Activated T-cell treated with anti-CD3 and anti-CD28 coated beads for 4 hours (primary cell): ENCODE data around the gene DIS3L2.
"Not testable (repeated sequence)": the region's sequence is repeated elsewhere in the genome, so short reads cannot be mapped to it uniquely, and the experiment has no call there.

Experiments
- DNase-seq: peaks from one replicate; pipeline ENCODE4 v3.0.0-alpha.2; 2020

DIS3L2 gene

DNA sequence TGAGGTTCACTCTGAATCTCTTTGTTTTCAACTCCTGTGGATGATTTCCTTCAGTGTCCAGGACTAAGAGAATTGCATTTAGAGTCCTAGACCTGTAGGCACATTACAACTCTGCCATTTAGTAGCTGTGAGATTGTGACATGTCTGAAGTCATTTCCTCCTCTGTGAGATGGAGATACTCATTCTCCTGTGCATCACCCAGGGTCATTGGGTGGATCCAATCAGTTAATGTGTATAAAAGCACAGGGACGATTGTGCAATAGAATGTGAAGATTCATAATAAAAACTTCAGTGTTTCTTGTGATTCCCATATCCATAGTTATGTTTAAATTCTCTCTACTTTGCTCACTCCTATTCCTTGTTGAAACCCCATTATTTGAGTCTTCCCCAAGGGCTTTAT, 113.6 kb downstream of the DIS3L2 start:
- DNase-seq = no peak

DNA sequence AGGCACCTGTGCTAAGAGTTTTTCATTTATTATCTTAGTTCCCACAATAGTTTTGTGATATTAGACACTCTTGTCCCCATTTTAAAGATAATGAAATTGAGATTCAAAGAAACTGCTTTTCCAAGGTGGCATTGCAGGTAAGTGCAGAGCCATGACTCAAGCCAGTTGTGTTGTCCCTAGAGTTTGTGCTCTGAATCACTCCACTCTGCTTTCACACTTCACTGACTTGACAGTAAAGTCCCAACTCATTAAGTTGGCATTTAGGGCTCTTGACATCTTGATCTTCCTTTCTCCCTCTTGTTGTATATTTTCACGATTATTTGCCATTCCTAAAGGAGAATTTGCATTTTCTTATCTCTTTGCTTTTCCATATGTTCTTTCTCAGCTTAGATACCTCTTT, 114.3 kb downstream of the DIS3L2 start:
- no peak for DNase-seq

DNA sequence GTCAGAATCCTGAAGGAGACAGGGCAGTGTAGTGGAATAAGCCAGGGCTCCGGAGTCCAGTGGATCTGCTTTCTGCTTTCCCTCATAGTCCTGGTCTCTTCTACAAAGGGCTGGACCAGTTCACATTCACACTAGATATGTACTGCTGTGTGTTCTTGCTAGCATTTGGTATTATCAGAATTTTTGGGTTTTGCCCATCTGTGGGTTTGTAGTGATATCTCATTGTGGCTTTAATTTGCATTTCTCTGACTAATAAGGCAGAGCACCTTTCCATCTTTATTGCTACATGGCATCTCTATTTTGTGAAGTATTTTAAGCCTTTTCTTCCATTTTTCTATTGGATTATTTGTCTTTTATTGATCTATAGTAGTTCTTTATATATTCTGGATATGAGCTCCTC, 114.8 kb downstream of the DIS3L2 start:
- DNase-seq = no peak

DNA sequence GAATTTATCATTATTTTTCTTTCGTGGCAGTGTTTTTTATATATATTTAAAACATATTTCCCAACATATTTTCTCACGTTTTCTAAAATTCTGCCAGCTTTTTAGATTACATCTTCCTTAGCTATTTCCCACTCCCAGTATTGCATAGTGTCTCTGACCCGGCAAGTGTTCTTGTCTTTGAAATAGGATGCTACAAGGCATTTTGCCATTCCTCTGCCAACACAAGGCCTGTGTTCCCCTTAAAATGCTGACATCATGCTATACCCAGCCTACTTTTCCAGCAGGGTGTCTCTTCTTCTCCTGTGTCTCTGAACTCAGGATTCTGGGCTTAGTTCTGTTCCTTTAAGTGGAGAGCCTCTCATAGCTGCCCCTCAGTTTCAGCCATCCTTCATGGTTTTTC, 115.2 kb downstream of the DIS3L2 start:
- DNase-seq = no peak

DNA sequence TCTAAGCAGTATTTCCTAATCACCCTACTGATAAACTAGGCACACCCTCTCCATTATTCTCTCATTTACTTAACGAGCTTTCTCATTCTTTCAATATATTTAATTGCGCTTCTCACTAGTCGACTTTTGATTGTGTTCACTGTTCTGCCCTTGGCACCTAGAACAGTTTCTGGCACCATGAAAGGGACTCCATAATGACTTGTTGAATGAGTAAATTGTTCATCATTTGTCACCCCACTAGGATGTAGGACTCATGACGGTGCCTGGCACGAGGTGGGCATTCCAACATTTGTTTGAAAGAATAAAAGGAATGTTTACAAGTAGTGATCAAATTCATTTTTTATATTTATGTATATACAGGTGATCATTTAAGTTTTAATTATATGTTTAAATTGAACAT, 123.7 kb downstream of the DIS3L2 start:
- no peak for DNase-seq

DNA sequence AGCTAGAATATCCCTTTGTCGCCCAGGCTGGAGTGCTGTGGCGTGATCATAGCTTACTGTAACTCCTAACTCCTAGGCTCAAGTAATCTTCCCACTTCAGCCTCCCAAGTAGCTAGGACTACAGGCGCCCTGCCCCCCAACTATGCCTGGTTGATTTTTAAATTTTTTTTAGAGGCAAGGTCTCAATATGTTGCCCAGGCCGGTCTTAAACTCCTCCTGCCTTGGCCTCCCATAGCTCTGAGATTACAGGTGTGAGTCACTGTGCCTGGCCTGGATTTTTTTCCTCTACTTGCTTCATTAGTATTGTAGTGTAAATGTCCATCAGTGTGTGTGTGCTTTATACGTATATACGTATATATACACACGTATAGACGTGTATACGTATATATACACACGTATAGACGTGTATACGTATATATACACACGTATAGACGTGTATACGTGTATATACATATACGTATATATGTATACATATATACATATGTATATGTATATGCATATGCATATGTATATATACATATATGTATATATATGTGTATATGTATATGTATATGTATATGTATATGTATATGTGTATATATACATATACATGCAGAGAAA, 124.4 kb downstream of the DIS3L2 start:
- DNase-seq = no peak

DNA sequence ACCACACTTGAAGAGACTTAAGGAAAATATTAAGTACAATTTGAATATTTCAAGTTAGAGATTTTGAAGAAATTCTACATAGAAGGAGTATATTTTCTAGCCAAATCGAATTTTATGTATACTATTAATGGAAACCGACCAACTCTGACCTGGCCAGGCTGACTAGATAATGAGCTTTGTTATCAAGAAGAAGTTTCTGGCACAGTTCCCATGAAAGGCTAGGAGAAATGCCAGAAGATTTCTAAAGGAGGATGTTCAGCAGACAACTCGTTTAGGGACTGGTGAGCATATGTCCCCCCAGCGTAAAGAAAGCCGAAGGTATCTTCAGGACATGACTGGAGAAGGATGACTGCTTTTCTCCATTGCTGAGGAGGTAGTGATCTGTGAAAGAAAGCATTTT, 127.3 kb downstream of the DIS3L2 start:
- no peak for DNase-seq

DNA sequence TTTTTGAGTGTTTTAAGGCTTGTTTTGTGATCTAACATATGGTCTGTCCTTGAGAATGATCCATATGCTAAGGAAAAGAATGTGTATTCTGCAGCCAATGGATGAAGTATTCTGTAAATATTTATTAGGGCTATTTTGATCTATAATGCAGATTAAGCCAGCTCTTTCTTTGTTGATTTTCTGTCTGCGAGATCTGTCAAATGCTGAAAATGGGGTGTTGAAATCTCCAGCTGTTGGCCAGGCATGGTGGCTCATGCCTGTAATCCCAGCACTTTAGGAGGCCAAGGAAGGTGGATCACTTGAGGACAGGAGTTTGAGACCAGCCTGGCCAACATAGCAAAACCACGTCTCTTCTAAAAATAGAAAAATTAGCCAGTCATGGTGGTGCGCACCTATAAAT, 132.7 kb downstream of the DIS3L2 start:
- no peak for DNase-seq

DNA sequence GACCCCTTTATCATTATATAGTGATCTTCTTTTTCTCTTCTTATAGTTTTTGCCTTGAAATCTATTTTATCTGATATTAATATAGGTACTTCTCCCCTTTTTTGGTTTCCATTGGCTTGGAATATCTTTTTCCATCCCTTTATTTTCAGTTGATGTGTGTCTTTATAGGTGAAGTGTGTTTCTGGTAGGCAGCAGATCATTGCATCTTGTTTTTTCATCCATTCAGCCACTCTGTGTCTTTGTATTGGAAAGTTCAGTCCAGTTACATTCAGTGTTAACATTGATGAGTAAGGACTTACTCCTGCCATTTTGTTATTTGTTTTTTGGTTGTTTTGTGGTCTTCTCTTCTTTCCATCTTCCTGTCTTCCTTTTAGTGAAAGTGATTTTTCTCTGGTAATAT, 133.4 kb downstream of the DIS3L2 start:
- DNase-seq = no peak

DNA sequence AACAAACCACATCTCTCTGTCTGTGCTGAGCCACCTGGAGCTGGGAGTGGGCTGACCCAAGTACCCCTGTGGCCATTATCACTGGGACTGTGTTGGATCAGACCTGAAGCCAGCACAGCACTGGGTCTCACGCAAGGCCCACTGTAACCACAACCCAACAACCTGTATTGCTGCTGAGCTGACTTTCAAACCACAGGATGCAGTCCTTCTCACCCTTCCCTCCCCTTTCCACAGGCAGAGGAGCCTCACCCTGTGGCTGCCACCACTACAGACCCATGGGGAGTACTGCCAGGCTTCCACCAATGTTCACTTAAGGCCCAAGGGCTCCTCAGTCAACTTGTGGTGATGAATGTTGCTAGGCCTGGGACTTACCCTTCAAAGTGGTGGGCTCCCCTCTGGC, 135.7 kb downstream of the DIS3L2 start:
- DNase-seq = no peak

DNA sequence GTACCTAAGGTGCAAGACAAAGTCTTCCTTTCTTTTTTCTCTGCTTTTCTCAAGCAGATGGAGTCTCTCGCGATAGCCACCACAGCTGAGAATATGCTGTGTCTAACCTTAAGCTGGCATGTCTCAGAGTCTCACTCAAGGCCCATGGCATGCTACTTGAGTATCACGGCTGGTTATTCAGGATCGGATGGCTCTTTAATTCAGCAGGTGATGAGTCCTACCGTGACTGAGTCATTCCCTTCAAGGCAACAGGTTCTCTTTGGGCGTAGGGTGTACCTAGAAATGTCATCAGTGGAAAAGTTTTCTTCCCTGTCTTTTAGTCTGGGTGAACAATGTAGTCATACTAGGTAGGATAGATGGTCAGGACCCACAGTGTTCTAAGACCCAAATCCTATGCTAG, 136.2 kb downstream of the DIS3L2 start:
- DNase-seq = no peak

DNA sequence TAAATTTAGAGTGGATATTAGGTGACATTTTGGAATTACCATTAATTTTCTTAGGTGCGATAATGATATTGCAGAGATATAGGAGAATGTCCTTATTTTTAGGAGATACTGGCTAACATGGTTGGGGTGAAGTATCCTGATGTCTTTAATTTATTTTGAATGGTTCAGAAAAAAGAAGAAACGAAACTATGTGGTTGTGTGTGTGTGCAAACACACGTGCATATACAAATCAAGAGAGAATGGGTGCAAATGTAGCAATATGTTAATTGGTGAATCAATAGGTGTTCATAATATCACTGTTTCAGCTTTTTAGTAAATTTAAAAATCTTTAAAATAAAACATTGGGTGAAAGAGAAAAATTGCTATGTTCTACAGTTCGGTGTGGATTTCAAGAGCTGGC, 140.9 kb downstream of the DIS3L2 start:
- DNase-seq = no peak

DNA sequence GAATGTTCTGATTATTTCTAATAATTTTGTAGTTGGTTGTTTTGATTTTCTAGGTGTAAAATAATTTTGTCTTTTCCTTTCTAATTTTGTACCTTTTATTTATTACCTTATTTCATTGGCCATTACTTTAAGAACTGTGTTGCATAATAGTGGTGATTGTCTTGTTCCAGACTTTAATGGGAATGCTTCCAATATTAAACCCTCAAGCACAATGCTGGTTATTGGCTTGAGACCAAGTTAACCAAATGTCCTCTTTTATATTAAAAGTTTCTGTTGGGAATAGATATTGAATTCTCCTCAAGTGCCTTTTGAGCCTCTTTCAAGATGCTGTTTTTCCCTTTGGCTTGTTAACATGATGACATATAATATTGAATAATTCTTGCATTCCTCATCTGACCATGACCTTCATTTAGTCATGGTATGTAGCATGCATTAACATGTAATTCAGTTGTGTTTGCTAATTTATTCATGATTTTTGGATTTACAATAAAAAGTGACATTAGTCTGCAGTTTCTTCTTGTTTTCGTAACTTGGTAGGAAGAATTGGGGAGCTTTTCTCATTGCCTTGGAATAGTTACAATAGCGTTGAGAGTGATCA, 141.7 kb downstream of the DIS3L2 start:
- no peak for DNase-seq

DNA sequence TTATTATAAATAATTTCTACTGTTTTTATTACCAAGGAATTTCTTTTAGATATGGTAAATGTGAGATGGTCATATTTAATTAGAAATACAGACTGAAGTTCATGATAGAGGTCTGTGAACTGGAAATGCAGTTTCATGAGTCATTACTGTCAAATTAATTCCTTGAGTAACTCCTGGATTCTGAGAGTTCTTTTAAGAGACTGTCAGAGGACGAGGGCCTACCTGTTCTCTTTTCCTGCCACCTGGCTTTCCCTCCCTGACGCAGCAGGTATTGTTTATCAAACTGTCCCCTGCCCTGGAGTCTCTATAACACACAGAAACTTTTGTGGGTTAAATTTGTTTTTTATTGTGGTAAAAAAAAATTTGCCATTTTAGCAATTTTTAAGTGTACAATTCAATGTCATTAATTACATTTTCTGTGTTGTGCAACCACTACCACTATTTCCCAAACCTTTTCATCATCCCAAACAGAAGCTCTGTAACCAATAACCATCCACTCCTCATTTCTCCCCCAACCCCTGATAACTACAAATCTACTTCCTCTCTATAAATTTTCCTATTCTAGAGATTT, 142.6 kb downstream of the DIS3L2 start:
- no peak for DNase-seq

DNA sequence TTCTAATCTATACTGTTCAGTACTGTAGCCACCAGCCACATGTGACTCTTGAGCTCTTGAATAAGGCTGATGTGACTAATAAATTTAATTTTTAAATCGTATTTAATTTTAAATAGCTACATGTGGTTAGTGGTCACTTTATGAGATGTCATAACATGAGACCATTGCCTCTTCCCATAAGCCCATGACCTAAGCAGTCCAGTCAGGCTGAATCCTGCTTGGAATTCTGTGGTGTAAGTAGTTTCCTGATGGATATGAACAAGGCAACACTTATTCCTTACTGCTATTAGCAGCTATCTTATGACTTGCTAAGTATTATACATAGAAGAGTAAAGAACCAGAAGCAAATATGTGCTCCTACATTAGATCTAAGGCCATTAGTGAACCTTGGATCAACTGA, 150.0 kb downstream of the DIS3L2 start:
- no peak for DNase-seq

DNA sequence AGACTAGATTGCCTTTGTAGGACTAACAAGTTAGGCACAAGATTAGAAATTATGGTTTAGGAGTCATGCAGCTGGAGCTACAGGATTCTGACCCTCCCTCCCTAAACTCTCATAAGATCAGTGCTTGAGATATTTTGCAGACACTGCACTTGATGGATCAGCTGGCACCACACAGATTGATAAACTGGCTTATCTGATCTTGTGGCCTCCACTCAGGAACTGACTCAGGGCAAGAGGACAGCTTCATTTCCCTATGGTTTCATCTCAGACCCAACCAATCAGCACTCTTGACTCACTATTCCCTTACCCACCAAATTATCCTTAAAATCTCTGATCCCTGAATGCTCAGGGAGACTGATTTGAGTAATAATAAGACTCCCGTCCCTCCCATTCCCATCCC, 152.3 kb downstream of the DIS3L2 start:
- DNase-seq = no peak

DNA sequence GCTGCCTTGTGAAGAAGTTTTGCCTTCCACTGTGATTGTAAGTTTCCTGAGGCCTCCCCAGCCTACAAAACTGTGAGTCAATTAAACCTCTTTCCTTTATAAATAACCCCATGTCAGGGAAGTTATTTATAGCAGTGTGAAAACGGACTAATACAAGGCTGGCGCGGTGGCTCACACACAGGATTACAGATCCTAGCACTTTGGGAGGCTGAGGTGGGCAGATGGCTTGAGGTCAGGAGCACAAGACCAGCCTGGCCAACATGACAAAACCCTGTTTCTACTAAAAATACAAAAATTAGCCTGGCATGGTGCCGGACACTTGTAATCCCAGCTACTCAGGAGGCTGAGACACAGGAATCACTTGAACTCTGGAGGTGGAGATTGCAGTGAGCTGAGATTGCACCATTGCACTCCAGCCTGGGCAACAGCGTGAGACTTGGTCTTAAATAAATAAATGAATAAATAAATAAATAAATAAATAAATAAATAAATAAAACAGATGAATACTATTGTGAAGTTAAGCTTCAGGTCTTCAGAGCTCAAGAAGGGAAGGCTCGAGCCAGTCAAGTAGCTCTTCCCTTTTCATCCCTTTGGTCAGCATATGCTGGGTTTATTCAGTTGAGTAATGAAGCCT, 154.3 kb downstream of the DIS3L2 start:
- DNase-seq = not testable (repeated sequence)

DNA sequence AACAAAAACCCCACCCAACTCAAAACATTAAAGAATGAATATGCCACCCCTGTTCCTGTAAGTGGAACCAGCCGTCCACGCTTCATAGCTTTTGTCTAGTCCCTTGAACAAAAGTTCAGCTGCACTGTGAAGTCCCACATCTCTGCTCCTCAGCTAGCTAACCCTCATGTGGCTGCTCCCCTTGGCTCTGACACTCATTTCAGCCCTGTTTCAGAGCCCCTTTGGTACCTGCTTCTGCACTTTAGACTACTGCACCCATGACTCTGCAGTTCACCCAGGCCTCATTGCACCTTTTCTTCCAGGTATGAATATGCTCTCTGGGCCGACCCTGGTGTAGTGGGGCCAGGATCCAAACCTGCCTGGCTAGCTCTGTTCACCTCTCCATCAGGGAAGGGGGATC, 155.3 kb downstream of the DIS3L2 start:
- DNase-seq = no peak

DNA sequence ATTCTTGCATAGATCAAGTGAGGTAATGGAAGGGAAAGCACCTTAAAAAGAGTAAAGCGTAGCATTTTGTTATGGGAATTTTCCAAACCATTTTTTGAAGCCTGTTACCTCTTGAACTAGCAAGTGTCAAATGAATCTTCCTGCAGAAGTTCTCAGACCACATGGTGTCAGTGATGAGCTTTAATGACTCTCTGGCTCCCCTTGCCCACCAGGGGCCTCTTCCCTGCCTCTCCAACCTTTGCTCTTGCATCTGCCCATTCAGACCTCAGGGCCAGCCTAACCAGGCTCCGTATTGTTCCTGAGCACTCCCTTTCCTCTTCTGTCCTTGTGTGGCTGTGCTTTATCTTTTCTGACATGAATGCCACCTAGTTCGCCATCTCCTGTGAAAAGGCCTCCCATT, 155.9 kb downstream of the DIS3L2 start:
- DNase-seq = no peak

DNA sequence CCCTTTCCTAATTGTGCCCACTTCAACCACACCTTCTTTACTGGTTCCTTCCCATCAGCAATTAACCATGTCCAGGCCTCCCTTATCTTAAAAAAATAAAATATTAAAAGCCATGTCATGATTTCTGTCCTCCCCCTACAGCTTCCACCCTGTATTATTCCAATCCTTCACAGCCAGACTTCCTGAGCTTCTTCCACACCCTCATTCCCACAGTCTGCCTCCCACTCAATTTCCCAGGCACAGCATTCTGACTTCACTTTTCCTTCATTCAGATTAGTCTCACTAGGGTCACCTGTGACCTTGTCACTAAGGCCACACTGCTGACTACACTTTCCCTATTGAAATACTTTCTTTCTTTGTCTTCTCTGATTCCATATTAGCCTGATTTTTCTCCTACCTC, 159.4 kb downstream of the DIS3L2 start:
- DNase-seq = no peak

DNA sequence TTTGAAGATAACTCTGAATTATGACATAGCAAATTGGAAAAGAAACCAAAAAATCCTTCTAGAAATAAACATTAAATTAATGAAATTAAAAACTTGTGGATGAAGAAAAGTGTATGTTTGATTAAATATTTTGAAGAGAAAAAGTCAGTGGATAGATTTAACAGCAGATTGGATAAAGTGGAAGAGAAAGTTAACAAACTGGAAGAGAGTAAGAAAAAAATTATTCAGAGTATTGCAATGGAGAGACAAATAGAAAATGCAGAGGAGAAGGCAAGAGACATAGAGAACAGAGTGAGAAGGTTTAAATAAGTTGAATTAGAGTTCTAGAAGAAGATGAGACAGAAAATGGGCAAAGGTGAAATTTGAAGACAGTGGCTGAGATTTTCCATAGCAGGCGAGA, 162.8 kb downstream of the DIS3L2 start:
- DNase-seq = no peak

DNA sequence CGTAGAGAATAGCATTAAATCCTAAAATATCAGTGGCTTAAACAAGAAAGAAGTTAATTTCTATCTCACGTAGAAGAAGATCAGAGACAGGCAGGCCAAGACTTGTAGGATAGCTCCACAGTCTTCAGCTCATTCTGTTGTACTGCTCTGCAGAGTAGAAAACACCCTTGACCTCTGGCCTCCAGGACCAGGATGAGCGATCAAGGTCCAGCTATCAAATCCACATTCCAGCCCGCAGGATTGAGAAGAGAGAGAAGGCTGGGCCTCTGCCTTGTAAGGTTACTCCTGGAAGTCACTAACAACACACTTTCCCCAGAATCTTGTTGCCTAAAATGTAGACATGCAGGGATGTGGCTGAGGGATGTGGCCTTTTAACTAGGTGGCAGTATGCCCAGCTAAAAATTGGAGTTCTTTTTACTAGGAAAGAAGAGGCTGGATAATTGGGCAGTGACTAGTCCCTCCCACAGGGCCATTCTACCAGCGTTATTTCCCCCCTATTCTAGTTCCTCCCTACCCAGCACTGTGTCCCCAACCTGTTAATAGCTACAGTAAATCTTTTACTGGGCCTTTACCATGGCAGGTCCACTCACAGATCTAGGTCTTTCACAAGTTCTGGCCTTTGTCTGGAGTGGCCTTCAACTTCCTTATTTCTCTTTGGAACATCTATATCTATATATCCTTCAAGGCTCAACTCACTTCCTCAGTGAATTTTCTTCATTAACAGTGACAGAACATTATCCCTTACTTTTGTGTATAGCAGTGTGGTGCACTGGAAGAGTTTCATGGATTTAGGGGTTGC, 165.0 kb downstream of the DIS3L2 start:
- no peak for DNase-seq

DNA sequence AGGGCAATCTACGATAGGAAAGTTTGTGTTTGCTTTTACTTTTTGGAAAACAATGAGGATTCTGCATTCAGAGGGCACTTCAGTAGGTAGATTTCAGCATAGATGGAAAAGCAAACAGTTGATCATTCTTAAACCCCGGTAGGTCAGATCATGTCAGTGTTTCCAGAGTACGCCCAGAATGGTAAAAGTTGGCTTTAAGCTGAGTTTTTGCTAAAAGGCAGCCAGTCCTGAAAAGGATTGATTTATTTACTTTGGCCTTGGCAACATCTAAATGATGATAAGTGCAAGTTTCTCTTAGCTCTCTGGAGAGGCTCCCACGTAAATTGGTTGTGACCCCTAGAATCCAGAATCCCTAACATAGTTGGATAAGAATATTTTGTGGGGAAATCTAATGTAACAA, 168.0 kb downstream of the DIS3L2 start:
- DNase-seq = no peak

DNA sequence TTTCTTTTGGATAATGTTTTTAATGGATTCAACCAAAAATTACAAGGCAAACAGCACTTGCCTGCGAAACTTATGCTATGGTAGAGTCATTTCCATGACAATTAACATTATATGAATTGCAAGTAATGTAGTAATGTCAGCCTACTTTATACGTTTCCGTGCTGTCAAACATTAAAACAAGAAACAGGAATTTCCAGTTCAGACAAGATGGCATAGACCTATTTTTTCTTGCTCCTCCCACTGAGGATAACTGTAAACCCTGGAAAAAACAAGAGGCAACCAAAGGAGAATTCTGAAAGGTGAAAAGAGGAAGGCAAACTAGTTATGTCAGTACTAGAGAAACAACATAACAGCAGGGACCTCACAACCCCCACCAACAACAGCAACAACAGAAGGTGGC, 170.7 kb downstream of the DIS3L2 start:
- DNase-seq = no peak
